HG03103 (cell line): Measurements from ENCODE around the gene FIBCD1.

ENCODE experiments used
- ATAC-seq: cut with Tn5 transposase; IDR thresholded peaks from one replicate; pipeline ENCODE4 v1.9.1; 2021; ENCODE audit warnings: low read depth; ENCODE audit not compliant: unreplicated experiment

Gene FIBCD1

DNA sequence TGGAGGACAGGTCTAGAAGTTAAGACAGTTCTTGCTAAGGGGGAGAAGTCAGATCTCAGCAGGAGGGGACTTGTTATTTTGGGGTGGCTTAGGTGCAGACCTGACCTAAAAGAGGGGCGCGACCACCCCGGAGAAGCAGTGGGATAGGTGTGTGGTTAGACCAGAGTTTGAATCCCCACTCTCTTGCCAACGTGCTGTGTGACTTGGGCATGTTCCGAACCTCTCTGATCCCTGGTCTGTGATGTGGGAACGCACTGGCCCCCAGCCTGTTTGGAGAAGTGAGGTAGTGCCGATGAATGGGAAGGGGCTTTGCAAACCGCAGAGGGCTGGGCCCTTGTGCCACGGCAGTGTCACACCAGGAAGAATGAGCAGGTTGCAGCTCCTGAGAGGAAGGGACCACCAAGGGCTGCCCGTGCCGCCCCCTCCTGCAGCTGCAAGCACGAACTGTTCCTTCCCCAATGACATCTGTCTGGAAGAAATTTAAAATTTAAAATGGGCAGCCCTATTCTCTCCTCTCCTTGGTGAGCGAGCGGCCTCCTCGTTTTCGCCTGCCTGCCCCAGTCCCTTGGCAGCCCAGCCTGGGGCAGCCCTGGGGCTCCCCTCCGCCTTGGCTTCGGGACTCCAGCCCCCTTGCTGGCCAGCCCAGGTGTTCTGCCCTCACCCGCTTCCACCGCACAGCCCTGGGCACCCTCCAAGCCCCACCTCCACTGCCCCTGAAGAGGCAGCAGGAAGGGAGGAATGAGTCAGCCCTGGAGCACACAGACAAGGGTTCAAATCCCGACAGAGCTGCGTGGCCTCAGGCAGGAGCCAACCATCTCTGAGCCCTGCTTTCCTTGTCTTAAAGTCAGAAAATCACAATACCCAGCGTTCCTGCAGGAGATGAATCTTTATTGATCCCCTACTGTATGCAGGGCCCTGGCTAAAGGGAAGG is 1.6 kb downstream of the FIBCD1 start:
- no peak for ATAC-seq

DNA sequence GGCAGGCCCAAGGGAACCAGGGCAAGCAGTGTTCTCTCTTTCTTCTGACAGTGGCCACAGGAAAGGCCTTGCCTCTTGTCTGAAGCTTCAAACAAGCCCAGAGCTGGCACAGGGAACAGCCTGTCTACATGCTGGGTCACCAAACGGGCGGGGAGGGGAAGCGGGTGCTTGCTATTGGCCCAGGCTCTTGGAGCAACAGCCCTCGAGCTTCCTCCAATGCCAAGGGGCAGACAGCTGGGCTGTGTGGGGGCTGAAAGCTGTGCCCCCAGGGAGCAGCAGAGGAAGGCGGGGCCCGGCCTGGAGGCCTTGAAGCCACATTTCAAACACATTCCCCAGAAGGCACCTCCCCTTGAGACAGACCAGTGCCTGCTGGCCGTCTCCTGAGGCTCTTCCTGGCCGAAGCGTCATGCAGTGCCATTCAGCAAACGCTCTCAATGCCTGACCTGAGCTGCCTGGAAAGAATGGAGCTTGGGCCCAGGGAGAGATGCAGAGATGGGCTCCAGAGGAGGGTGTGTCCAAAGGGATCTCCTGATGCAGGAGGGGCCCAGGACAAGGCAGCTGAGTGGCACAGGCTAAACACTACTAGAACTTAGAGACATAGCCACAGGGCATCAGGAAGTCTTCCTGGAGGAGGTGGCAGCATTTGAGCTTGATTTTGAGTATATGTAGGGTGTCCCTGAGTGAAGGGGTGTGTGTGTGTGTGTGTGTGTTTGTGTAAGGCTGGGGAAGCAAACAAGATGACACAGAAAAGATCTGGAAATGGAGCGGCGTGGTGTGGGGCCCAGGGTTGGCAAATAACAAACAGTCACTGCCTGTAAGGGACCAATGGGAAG is 2.5 kb downstream of the FIBCD1 start:
- no peak for ATAC-seq

DNA sequence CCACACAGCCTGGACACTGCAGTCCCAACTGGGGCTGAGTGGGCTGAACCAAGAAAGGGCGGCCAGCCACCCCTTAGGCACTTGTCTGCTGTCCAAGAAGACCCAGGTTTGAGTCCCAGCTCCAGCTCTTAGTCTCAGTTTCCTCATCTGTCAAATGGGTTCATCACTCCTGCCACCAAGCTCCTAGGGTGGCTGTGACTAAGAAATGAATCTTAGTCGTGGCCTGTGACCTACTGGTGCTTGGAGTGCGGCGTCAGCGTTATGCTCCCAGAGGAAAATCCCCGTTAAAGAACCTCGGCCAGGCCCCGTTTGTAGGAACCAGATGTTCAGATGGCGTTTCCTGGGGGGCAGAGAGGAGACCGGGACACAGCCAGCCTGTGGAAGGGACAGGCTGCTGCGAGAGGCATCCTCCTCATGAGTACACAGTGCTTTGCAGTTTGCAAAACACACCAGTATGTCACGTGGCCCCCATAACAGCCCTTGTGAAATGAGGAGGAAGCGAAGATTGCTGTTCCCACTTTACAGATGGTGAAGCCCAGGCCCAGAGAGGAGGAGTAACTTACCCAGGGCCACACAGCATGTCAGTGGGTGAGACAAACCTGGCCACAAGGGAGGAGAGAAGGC is 3.3 kb downstream of the FIBCD1 start:
- ATAC-seq = no peak

DNA sequence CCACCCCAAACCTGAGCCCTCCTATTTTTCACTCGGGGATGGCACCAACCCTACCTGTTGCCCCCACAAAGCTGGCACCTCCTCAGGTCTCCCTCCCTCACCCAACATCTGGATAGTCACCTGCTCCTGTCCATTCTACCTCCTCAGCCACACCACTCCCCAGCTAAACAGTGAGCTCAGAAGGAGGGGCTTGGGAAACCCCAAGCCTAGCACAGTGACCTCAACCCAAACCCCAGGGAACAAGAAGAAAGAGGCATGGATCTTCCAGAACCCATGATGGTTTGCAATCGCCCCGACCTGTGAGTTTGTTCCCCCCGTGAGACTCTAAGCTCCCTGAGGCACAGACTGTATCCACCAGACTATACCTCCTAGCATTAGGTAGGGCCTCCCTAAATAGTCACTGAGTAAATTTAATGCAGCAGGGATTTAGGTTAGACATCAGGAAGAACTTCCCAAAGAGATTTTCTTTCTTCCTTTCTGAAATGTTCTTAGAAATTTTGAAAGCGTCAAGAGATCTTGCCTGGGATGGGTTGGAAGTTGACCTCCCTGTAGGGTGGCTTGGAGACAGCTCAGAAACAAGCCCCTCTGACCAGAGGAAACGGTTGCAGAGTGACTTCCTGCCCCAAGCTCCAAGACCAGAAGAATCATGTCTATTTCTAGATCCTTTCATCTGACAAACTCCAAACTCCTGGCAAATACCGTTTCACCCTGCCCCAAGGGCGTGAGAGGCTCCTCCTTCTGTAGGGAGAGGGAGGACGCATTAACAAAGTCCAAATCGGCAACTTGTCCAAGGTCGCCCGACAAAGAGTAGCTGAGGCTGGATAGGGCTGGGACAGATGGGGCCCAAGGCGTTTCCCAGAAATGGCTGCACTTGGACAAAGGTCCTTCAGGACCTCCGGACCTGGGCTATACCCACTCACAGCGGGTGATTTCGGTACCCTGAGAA is 4.1 kb downstream of the FIBCD1 start:
- no peak for ATAC-seq

DNA sequence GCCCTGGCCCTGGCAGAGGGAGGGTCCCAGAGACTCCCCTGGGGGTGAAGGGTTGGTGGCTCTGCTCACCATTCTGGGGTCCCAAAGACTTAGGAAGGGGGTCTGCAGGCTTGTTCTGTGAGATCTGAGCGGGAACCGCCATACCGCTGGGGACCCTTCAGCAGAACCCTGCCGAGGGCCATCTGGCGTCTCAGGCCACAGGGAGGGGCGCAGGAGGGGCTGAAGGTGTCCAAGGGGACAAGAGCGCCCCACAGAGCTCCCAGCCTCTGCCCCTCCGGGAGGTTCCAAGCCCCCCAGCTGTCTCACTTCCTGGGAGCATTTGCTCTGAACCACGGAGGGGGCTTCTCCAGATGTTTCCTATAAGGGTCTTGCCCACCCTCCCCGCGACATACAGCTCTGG is 4.8 kb downstream of the FIBCD1 start:
- ATAC-seq = no peak

DNA sequence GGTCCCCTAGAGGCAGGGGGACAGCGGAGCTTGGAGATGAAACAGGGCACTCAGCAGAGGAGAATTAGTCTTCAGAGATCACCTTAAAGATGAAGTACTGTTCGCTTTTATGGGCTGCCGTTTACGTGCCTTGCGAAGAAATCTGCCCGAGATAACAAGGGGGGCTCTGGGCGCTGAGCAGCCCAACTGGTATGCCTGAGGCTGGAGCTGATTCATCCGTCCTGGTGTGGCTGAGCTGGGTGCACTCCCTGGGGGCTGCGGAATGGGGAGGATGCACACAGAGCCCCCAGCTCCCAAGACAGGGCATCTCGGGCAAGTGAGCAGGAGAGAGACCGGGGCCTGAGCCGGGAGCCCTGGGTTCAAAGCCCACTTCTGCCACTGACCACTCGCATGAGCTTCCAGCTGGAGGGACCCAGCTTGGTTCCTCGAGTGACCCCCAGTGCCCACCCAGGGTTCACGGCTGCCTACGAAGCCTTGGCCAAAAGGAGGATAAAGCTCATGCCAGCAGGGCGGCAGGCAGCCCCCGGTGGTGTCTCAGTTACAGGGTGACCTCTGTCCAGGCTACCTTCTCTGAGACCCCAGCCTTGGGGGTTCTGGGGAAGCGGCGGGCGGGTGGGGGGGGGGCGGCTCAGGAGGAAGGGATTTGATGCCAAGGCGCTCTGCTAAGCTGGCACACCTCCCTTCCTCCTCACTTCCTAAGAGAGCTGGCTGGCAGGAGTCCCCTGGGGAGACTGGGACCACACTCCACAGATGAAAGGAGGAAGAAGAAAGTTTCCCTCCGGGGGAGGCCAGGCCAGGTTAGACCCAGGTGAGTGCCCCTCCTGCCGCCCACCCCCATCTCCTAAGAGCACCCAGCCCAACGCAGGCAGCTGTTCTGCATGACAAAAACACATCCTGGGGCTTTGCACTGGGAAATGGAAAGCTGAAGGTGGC is 5.7 kb downstream of the FIBCD1 start:
- ATAC-seq = no peak

DNA sequence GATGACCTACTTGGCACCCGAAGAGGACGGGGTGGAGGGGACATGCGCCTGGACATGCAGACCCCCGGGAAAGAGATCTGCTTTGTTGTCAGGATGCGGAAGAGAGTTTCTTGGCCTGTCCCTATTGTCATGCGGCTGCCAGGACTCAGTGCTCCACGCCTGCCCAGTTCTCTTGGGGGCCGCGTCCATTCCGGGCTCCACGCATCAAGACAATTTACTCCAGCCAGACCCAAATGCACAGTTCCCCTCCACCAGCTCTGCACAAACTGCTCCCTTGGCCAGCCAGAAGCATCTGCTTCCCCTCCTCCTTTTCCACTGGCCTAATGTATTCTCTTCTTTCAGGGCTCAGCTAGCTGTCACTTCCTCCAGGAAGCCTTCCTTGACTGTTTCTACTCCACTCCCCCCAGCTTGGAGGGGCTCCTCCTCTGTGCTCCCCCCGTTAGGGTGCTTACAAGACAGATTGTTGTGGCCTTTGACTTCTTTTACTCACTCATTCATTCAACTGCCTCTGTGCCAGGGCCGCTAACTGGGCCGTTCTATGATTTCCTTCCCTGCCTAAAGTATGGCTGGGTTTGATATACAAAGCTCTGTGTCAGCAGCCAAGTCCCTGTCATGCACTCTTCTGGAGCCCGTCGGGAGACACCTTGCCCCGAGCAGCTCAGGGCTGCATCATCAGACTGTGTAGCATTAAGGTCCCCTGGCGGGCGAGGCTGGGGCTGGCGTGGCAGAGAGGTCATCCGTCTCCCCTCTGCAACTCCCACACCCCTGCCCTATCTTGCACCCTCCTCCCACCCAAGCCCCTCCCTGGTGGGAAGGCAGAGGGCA is 6.6 kb downstream of the FIBCD1 start:
- ATAC-seq = no peak

DNA sequence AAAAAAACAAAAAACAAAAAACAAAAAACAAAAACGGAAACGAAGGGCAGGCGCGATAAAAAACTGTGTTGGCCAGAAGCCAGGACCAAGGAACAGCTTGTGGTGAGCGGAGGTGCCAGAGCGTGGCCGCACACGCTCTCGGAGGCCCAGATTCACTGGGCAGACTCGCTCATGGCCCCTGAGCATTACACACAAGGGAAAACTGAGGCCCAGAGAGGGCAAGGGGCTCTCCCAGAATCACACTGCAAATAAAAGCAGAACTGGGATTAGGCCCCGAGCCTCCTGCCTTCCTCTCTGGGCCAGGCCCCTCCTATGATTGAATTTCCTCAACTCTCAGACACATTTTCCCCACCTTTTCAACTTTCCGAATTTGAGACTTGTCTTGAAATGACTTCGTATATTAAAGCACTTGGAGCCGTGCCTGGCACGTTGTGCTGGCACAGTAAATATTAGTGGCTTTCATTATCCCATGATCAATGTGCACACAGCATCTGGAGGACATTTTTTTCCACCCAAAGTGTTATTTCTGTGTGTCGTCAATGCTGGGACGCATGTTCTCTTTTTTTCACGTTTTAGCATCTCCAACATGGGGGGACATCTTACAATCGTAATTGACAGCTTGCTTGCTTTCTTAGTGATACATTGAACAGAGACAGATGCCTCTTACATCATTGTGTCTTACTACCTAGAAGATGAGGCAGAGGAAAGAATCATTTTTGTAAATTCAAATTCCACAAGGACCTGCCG is 7.4 kb downstream of the FIBCD1 start:
- ATAC-seq = peak; percentile 42

DNA sequence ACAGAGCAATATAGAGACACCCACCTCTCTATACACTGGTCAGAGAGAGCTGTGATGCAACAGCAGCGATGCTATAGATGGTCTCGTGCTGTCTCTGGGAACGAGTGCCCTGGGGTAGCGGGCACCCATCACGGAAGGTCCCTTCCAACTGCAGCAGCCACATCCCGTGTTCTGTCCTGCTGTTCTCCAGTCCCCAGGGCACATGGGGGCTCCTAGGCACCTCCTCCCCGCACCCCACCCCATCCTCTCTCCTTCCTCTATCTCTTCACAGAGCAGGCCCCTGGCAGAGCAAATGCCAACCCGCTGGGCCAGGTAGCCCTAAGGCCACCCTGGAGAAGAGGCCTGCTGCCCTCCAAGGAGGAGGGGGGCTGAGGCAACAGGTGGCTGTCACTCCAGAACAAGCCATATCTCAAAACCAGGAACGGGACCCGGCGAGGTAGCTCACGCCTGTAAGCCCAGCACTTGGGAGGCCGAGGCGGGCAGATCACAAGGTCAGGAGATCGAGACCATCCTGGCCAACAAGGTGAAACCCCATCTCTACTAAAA is 8.2 kb downstream of the FIBCD1 start:
- no peak for ATAC-seq

DNA sequence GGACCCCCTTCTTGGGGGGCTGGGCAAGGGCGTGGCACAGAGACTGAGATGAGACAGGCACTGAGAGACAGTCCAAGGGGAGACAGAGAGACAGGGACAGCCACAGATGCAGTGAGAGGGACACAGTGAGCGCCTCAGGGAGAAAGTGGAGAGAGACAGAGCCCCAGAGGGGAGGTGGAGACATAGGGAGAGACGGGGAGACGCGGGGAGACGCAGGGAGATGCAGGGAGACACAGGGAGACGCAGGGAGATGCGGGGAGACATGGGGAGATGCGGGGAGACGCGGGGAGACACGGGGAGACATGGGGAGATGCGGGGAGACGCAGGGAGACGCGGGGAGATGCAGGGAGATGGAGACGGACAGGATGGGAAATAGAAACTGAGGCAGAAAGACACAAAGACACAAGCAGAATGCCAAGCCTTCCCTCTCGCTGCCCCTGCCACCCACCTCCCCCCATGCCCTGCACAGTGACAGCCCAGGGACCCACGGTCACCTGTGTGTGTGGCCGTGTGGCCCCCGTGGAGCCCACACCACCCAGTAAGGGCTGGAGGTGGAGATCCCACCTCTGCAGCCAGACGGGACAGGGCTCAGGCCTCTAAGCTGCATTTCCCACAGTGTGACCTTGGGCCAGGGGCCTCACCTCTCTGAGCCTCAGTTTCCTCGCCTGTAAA is 8.8 kb downstream of the FIBCD1 start:
- no peak for ATAC-seq

DNA sequence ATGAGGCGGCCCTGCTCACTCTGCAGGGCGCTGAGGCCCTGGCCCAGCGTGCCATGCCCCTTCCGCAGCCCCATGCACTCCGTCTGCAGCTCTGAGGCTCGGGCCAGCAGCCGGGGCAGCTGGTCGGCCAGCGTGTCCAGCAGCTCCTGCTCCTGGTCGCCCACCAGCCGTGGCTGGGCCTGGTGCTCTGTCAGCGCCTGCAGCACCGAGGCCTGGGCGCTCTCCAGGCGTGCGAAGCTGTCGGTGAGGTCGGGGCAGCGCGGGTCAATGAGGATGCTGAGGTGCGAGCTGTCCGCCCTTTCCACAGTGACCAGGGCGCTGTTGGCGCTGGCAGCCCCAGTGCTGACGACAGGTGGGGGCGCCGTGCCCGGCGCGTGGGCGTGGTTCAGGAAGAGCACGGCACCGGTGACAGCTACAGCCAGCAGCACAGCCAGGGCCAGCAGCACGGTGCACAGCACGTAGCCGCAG is 9.4 kb downstream of the FIBCD1 start:
- ATAC-seq = no peak

DNA sequence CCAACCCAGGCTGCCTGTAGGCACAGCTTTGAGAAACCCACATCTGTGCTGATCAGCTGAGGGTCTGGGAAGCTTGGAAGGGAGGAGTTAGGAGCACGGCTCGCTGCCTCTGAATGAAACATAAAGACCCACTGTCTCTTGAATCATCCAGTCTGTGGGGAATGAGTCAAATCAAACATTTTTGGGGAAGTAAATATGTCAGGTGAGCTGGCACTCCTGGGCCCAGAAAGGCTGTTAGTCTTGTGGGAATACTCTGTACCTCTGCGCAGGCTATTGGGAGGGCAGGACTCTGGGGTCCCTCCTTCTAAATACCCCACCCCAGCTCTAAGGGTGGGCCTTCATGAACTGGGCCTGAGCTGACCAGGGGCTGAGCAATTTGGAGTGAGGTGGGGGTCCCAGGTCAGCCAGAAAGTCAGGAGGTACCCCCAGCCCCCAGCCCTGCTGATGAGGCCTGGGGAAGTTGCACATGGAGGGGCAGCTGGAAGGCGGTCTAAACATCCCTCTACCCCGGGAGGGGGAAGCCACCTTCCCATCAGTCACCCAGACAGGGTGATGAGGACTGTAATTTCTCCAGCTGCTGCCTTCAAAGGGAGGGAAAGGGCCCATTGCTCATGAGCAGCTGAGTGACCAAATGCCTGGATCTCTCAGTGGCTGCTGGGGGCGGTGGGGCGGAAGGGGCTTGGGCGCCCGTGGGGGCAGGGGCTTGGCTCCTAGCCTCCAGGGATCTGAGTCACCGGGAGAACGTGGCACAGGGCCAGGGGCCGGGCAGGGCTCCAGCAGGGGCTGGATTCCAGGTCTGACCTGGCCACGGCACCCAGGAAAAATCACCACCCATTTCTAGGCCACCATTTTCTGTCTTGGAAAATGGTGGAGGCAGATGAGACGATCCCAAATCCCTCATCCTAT is 10.8 kb downstream of the FIBCD1 start:
- peak; percentile 41 for ATAC-seq

DNA sequence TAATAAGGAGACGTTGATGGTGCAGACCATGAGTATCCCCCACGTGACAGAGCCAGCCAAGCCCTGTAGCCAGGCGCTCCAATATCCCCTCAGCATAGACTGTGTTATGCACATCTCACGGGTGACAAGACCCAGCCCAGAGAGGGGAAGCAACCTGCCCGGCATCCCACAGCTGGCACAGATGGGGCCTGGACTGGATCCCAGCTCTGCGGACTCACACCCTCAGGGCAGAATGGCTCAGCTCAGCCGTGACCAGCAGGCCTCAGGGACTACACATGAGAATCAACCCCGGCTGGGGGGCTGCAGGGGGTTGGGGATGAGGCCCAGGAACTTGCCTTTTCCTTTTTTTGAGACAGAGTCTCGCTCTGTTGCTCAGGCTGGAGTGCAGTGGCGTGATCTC is 11.7 kb downstream of the FIBCD1 start:
- ATAC-seq = no peak

DNA sequence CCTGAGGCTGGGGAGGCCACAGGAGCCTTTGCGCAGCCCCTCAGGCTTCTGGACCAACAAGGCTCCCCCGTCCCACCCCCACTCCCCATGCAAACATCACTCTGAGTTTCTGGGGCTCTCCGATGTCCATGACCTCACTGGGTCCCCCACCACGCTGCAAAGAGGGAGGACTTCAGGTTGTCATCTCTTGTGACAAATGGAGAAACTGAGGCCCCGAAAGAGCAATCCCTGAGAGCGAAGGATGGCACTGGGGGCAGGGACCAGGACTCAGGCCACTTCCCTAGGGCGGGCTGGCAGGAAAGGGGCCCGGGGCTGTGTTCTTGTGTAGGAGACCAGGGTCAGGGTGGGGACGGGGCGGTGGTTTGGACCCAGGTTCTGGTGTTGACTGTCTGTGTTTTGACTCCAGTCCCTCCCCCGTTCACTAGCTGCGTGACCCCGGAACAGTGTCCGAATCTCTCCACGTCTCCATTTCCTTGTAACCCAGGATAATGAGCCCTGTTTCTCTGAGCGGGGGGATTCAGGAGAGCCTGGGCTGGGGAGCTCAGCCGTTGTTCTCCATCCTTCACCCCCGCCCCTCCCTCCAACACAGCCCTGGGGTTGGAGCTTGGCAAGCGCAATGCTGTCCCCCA is 13.9 kb downstream of the FIBCD1 start:
- ATAC-seq = no peak

DNA sequence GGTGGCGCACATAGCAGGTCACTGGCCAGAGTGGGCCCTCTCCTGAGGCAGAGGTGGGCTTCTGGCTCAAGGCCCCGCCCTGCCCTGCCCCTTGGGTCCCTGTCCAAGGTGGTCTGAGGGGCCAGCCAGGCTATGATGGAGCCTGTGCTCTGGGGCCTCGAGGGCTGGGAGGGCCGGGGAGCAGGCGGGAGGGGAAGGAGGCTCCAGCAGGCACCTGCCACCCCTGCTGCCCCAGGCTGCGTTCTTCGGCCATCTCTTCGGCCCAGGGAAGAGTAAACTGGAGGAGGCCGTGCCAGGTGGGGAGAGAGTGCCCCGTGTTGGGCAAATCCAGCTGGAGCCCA is 14.6 kb downstream of the FIBCD1 start:
- no peak for ATAC-seq
